ENCODE measurements around the gene ZMIZ1.
"Not testable (repeated sequence)": the region's sequence is repeated elsewhere in the genome, so short reads cannot be mapped to it uniquely, and the experiment has no call there.

Gene ZMIZ1

DNA sequence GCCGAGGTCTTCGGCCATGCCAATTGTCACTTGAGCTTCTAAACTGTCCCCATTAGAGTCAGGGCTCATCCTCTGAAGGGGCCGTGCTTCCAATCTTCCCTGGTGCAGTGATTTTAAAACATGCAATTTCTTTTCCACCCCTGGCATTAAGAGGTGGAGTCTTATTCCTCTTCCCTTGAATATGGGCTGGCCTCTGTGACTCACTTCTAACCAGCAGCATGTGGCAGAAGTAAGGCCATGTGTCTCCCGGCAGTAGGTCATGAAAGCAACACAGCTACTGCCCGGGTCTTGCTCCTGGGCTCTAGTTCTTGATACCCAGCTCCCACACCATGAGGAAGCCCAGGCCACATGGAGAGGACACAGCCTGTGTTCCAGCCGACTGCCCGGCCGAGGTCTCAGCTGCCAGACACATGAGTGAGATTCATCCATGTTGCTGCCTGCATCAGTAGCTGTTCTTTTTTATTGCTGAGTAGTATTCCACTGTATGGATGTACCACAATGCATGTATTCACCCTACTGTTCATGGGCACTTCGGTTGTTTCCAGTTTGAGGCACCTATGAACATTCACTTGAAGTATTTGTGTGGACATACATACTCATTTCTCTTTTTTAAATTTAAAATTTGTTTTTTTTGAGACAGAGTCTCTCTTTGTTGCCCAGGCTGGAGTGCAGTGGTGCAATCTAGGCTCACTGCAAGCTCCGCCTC, 264.0 kb downstream of the ZMIZ1 start:
- not testable (repeated sequence) for DNase-seq

DNA sequence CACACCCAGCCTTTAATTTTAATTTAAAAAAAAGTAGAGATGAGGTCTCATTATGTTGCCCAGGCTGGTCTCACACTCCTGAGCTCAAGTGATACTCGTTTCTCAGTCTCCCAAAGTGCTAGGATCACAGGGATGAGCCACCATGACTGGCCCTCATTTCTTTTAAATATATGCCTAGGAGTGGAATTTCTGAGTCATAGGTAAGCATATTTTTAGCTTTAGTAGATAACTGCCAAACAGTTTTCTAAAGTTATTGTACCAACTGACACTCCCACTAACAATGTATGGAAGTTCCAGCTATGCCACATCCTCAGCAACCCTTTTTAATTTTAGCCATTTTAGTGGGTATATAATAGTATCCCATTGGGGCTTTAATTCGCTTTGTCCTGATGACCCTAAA, 264.7 kb downstream of the ZMIZ1 start:
- no peak for DNase-seq

DNA sequence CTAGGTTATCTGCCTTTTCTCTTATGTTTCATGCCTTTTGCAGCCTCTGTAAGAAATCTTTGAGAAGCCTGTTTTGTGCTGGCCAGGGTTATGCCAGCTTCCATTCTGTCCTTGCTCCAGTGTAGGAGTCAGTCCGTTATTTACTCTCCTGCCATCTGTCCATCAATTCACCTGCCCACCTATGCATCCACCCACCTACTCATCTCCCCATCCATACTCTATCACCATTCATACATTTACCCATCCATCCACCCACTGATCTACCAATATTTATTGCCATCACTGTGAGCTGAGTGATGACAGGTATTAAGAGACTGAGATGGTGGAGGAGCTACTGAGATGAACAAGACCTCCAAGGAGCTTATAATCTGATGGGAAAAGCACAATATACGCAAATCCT, 265.8 kb downstream of the ZMIZ1 start:
- no peak for DNase-seq

DNA sequence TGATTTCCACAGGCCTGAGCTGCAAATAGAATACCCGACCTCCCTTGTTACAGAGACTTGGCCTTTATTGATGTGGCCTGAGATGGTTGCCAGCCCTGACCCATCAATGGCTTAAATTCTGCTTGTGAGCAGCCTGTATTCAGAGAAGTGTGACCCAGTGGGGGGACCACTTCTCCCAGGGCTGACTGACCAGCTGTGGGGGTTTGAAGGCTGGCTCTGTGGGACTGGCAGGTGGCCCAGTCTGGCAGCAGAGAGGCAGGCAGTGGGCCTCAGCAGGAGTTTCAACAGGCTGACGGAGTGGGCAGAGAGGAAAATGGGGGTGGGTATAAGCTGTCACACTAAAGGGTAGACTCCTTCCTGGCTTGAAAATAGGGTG, 266.3 kb downstream of the ZMIZ1 start:
- no peak for DNase-seq

DNA sequence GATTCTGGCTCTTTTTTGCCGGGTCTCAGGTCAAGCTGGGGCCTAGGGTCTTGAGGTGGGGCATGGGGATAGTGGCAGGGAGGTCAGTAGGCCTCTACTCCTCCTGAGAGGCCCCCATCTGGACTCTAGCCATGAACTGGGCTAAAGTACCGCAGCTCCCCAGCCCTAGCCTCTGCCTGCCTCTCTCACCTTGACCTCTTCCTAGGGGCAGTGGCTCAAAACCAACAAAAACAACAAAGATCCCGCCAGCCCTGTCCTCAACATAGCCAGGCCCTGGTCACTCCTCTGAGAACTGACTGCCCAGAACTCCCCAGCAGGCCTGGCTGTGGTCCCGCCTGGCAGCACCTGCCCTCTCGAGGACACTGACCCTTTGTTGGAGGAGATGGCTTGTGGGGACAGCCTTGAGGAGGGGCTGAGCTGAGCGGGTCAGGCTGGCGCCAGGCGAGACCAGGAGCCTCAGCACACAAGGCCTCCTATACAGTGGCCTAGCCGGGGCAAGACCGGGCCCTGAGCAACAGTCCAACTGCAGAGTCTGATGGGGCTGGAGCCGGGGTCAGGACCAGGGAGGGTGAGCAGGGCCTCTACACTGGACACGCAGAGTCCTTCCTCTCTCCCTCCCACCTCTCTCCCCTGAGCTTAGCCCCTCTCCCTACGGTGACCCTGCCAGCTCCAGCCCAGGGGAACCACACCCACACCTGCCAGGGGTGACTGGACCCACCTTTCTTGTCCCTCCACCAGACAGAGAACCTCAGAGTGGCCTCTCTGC, 266.9 kb downstream of the ZMIZ1 start:
- DNase-seq = no peak

DNA sequence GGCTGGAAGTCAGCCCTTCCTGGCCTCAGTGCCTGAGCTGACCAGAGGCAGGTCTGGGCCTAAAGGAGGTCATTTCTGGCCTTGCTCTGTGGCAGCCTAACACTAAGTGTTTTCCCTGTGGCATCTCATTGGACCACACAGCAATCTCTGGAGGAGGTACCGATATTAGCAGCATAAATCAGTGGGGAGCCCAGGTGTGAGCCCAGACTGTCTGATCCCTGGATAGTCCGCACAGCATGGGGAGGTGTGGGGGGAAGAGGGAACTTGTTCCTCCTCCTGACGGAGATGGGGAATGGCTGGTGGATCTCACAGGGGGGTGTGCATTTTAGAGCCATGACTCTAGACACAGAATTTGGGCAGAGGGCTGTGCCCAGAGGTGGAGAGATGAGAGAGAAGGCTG, 267.5 kb downstream of the ZMIZ1 start:
- DNase-seq = no peak

DNA sequence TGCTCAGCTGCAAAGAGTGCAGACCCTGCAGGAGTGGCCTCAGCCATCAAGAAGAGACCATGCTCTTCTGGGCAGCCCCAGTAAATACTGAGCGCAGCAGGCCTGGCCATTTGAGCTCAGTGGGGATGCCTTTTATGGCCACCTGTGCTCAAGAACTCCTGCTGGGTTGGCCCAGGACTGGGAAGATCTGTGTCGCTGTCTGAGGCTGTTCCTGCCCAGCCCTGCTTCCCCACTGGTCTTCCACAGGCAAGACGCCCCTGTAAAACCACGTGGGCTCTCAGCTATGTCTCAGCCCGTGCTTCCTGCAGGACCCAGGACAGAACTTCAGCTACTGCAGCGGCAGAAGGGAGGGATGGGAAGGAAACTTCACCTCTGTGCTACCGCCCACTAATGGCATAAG, 268.0 kb downstream of the ZMIZ1 start:
- DNase-seq = no peak

DNA sequence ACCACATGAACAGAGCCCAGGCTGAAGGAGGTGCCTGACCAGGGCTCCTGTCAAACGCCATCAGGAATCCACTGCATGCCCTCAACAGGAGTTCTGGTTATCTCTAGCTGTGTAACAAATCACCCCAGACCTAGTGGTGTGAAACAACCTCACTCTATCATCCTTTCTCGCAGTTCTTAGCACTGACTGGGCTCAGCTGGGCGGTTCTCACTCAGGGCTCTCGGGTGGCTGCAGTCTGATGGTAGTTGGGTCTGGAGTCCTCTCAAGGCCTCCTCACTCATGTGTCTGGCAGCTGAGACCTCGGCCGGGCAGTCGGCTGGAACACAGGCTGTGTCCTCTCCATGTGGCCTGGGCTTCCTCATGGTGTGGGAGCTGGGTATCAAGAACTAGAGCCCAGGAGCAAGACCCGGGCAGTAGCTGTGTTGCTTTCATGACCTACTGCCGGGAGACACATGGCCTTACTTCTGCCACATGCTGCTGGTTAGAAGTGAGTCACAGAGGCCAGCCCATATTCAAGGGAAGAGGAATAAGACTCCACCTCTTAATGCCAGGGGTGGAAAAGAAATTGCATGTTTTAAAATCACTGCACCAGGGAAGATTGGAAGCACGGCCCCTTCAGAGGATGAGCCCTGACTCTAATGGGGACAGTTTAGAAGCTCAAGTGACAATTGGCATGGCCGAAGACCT, 269.2 kb downstream of the ZMIZ1 start:
- DNase-seq = not testable (repeated sequence)

DNA sequence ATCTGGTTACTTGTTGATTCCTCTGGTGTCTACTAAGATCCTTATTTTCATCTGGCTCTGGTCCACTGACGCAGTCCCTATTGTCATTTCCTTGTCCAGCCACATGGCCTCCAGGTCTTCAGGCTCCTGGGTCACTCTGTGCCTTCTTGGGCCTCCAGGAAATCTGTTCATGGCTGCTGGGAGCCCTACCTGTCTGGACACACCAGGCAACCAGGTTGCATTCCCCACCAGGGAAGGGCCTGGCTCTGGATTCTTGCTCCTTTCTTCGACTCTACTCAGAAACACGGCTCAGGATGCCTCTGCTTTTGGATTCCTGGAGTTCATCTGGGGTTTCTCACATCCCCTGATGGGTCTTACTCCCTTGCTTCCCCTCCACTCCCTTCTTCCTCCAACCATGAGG, 270.5 kb downstream of the ZMIZ1 start:
- DNase-seq = no peak

DNA sequence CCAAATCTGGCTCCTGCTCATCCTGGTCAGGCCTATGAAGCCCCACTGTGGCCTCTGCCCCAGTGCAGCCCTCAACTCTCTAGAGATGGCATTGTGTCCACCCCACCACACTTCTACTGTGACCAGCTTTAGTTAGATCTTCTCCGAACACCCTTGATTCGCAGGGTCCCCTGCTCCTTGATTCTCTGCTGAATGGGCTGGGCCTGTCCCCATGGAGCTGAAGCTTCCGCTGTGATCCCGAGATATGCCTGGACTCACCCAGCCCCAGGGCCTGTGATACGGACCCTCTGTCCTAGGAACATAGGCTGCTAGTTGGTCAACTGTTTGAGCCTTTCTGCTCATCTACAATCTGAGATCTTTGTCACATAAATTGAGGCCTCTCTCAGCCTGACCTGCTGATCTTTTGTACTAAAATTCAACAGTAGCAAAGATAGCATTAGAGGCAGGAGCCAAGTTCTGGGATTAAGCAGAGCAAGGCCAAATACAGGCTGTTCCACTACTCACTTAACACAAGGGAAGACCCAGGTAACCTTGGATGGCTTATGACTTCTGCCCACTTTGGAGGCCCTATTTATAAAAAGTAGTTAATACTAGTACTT, 272.0 kb downstream of the ZMIZ1 start:
- no peak for DNase-seq

DNA sequence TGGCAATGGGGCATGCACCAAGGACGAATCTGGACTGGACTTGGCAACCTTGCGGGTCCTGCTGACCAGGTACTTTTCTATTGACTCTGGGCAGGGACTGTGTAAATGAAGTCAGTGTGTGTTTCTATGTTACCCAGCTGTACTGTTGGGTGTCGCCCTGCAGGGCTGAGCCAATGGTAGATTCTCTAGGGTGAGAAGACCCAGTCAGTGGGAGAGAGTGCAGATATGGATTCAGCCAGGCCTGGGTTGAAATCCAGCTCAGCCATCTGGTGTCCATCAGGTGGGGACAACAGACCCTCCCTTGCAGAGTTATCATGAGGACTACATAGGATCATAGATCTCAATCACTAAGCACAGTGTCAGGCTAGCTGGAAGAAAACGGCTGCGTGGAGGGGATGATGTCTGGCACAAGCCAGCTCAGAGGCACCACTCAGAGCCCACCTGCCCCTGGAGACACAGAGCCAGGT, 273.6 kb downstream of the ZMIZ1 start:
- no peak for DNase-seq

DNA sequence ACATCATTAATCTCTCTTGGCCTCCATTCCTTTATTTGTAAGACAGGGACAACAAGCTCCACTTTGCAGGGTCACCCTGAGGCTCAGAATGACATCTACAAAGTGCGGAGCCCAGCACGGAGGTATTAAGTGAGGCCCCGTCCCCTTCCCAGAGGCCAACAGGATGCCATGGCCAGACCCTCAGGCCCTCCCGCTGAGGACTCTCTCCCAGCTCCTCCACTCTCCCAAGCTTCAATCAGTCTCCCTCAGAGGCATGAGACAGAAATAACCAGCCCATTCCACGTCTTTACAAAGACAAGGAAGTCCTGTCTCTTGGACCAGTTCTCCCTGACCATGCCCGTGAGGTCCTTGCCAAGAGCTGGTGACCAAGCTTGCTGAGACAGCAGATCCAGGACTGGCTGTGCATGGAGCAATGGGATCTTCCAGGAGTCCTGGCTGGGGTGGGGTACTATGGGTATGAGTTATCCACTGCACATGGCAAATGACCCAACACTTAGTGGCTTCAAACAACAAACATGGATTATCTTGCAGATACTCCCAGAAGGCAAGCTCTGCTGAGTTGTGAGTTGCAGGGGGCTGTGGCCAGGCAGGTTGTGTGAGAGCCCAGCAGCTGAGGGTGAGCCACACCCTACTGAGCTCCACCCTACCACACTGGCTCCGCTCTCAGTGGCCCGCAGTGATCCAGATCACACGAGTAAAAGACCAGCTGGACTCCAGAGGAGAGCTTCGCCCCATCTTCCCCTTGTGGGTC, 274.2 kb downstream of the ZMIZ1 start:
- no peak for DNase-seq

DNA sequence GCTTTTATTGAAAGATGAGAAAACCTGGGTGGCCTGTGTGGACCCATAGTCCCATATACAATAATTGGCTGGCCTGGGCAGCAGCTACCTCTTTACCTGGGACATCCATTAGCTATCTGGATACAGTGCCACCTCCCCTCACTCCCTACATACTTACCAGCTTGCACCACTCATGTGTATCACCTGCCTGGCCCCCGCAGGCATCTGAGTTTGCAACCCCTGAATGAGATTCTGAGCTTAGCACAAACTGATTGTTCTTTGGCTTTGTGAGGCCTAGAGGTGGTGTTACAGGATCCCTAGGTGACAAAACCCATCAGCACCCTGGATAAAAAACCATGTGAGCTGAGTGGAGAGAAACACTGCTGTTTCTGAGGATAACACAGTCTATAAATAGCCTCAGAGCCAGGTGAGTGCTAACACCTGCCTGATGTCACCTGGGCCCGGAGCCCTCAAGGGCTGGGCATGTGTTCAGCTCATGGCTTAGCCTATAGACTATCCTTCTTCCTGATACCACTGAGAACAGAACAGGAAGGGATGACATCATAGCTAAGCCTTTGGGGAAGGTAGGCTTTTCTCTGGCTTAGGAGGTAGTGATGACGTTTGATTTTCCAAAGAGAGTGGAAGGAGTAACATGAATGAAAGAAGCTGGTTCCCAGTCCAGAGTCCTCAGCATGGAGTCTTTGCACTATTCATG, 275.9 kb downstream of the ZMIZ1 start:
- no peak for DNase-seq

DNA sequence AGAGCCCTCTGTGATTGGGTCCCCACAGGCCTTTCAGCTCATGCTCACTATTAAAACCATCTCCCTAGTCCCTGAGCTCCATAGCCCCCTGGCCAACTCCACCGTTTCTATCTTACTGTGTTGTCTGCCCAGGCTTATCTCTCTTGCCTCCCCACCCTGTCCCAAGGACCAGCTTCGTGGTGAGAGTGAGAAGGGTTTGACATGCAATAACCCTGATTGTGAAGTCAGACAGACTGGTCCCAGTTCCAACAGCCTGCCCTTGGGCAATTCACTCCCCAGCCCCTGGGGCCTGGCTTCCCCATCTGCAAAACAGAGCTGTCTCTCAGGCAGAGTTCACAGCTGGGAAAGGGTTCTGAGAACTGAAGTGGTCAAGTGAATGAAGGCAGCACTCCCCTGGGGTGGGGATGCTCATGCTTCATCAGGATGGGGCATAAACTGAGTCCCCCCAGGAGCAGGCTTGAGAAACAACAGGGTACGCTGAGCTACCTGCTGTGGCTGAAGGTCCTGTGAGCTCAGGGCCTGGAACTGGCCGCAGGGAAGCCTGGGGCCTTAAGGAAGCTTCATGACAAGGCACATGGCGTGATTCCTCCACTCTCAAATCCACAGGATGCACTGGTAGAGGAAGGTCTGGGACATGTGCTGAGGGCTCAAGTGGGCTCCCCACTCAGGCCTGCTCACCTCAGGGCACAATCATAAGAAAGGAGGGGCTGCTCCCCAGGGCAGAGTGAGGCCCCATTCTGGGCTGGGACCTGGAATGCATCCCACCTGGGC, 276.7 kb downstream of the ZMIZ1 start:
- DNase-seq = no peak

DNA sequence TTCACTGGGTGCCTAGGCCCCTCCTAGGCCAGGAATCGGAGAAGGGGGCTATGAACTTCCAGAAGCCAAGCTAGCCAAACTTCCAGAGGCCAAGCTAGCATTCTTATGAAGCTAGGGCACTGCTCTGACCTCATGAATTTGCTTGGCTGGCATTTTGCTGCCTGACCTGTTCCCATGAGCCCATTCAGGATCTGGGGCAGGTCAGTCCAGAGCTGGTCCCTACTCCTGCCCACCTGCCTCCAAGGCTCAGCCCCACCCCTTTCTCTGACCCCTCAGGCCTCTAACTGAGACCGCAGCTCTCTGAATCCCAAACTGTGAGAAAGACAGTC, 277.2 kb downstream of the ZMIZ1 start:
- no peak for DNase-seq

DNA sequence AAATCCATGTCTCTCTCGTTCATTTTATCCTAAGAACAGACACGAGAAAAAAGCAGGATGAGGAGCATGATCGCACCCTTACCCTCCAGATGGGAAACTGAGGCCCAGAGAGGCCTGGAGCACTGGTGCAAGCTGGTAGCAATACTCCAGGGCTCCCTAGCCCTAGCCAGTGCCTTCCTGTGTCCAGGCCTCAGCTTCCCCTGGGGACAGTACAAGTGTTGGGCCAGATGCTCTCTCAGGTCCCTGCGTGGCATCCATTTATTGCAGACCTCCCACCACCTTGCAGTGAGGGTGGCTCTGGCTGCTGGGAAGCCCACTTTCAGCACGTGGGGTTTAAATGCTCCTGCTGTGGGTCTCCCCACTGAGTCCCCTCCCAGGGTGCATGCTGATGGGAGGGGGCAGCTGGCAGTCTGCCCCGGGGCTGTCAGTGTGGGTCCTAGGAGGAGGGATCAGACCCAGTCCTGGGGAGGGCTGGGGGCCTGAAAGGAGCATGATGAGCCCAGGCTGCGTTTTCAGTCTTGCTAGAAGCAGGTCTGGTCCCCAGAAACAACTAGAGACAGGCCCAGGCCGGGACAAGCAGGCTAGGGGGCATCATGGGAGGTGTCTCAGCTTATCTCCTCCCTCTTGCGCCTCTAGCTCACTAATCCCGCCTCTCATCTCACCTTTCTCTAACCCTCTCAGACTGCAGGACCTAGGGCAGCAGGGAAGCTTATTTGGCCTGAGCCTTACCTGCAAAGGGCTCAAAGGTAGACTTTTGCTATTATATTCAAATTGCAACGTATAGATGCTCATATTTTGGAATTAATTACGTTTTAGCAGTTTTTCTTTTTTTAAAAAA, 277.8 kb downstream of the ZMIZ1 start:
- DNase-seq = no peak

DNA sequence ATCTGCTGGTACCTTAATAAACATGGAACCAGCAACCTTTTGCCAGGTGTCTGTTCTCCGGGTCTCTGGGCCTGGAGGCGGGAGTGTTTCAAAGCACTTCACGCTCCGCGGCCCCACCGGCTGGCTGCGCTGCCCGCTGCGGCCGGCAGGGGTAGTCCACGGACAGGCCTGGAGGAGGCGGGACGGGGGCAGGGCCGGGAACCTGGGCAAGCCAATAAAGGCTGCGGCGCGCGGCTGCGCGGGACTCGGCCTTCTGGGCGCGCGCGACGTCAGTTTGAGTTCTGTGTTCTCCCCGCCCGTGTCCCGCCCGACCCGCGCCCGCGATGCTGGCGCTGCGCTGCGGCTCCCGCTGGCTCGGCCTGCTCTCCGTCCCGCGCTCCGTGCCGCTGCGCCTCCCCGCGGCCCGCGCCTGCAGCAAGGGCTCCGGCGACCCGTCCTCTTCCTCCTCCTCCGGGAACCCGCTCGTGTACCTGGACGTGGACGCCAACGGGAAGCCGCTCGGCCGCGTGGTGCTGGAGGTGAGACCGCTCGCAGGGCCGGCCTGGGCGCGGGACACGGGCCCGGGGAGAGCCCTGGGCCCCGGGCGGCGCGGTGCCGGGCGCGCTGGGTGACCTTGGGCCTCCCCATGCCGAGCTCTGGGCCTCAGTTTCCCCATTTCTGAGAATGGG, 278.6 kb downstream of the ZMIZ1 start, which contains the start of gene PPIF:
Gene PPIF, plus strand, starts transcription at position 244 of the 668 bp plus-strand sequence. Its CDS starts 80 bp downstream, at position 324.
- DNase-seq = peak; percentile 81 to 95 (median 85)

DNA sequence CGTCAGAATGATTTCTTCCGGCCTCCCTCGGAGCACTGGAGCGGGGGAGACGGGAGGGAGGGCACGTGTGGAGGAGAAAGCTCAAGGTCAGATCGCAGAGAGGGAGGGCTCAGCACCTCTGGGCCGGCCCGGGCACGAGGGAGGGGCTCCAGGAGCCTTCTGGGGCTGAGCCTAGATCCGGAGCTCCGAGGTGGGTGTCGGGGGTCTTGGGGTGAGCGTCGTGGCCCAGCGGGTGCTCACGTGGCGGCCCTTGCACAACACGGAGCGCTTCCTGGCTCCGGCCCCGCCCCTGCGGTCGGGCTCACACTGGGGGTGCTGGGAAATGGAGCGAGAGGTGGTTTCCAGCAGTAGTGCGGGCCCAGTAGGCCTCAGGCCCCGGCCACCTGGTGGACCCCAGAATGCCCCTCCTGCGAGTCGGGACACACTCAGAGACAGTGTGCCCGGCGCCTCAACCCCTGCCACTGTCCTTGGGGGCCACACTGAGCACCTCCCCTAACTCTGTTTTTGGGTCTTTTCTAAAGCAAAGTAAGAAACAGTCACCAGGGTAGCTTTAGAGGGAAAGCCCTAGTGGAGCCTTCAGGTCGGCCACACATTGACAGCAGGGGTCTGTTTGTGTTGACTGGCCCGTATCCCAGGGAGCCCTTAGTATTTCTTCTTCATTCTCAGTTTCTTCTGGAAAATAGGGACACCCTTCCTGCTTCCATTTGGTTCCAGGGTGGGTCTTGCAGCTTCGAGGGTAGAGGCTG, 279.3 kb downstream of the ZMIZ1 start:
- peak; percentile 48 to 85 (median 59) for DNase-seq

DNA sequence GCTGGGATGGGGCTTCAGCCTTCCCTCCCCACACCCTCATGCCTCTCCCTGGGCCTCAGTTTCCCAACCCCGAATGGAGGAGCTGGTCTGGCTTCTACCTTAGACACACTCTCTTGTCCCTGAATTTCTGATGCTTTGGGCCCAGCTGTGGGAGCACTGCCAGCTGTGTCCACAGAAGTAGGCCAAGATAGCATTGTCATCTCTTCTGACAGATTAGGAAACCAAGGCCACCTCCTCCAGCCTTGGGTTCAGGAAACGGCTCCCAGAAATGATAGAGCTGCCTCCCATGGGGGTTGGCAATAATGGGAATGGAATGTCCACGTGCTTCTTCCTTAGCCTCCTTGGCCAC, 279.8 kb downstream of the ZMIZ1 start:
- no peak for DNase-seq

All from T-helper 1 cell (primary cell).